HepG2 (cell line): ENCODE measurements around the gene SRSF4. TPM values are rescaled to one million over a fixed set of nuclear protein-coding genes. Genes with fewer than 3 reads are reported as not detected.

Experiments used
- ADNP ChIP-seq: sonication (generic); formaldehyde crosslinking; IDR thresholded peaks from 2 replicates; pipeline ENCODE4 v1.4.0; 2020; ENCODE audit warnings: missing genetic modification reagents
- ARID5B ChIP-seq: IDR thresholded peaks from 2 replicates; pipeline ENCODE4 v1.4.0; 2020; ENCODE audit warnings: mild to moderate bottlenecking, missing genetic modification reagents
- ATF6 ChIP-seq: sonication (generic); formaldehyde crosslinking; conservative IDR thresholded peaks from 2 replicates; pipeline ENCODE4 v1.4.0; 2020; ENCODE audit warnings: missing genetic modification reagents
- GABPA ChIP-seq, 2 experiments: IDR thresholded peaks; 2 replicates each; pipeline ENCODE4 v1.6.1; 2011 to 2016; ENCODE audit warnings: low read depth in 2 of 2, low read length in 1 of 2, missing biosample characterization in 1 of 2, missing genetic modification characterization in 1 of 2
- GTF3A ChIP-seq: sonication (generic); formaldehyde crosslinking; conservative IDR thresholded peaks from 2 replicates; pipeline ENCODE4 v1.4.0; 2020; ENCODE audit warnings: mild to moderate bottlenecking, missing genetic modification reagents
- REL ChIP-seq: sonication (generic); formaldehyde crosslinking; conservative IDR thresholded peaks from 2 replicates; pipeline ENCODE4 v1.8.0; 2022; ENCODE audit warnings: mild to moderate bottlenecking, missing genetic modification reagents, moderate library complexity
- SKI ChIP-seq: fragments of 450-650 bp; IDR thresholded peaks from one replicate; pipeline ENCODE4 v1.6.1; 2018; ENCODE audit warnings: mild to moderate bottlenecking; ENCODE audit not compliant: partially characterized antibody
- SMAD1 ChIP-seq: sonication (generic); formaldehyde crosslinking; IDR thresholded peaks from 2 replicates; pipeline ENCODE4 v1.4.0; 2020; ENCODE audit warnings: missing genetic modification reagents, low read depth, mild to moderate bottlenecking, borderline replicate concordance
- SPEN ChIP-seq: sonication (generic); formaldehyde crosslinking; IDR thresholded peaks from 2 replicates; pipeline ENCODE4 v1.5.1; 2020; ENCODE audit warnings: low read depth, mild to moderate bottlenecking, missing genetic modification reagents
- THAP8 ChIP-seq: sonication (generic); formaldehyde crosslinking; IDR thresholded peaks from 2 replicates; pipeline ENCODE4 v1.5.1; 2020; ENCODE audit warnings: missing genetic modification reagents, mild to moderate bottlenecking, borderline replicate concordance
- ZFP62 ChIP-seq: sonication (generic); formaldehyde crosslinking; IDR thresholded peaks from 2 replicates; pipeline ENCODE4 v1.4.0; 2020; ENCODE audit warnings: missing genetic modification reagents
- ZNF614 ChIP-seq: IDR thresholded peaks from 2 replicates; pipeline ENCODE4 v1.6.1; 2018; ENCODE audit warnings: missing biosample characterization, missing genetic modification reagents, inconsistent platforms, borderline replicate concordance
- ZNF691 ChIP-seq: sonication (generic); formaldehyde crosslinking; IDR thresholded peaks from 2 replicates; pipeline ENCODE4 v1.4.0; 2020; ENCODE audit warnings: missing genetic modification reagents, low read depth, mild to moderate bottlenecking, borderline replicate concordance
- ZNF747 ChIP-seq: sonication (generic); formaldehyde crosslinking; IDR thresholded peaks from 2 replicates; pipeline ENCODE4 v1.8.1; 2023; ENCODE audit warnings: missing genetic modification reagents, mild to moderate bottlenecking, borderline replicate concordance
- ZSCAN21 ChIP-seq: sonication (generic); formaldehyde crosslinking; IDR thresholded peaks from 2 replicates; pipeline ENCODE4 v1.8.0; 2022; ENCODE audit warnings: mild to moderate bottlenecking, missing genetic modification reagents, moderate library complexity, borderline replicate concordance
- polyA plus RNA-seq, 8 experiments: library from polyadenylated mRNA; depleted of rRNA in 3 of 8; stranded (reverse) in 7 of 8; unstranded in 1 of 8; fragments of >200 nt; fragmentation: Illumina TruSeq in 4 of 8; extraction: Trizol in 4 of 8; gene quantifications; 2 replicates each; pipeline versions ENCODE4 v1.2.1 to v1.2.3, GENCODE V29; 2011 to 2016; ENCODE audit warnings: low read depth in 4 of 8, missing spikeins in 1 of 8, mixed read lengths in 1 of 8; ENCODE audit not compliant: insufficient read depth in 1 of 8
- total RNA-seq, 5 experiments: library from RNA; depleted of rRNA; stranded (reverse); fragments of >200 nt; fragmentation: Illumina TruSeq; extraction: Trizol; gene quantifications; 2 replicates each; pipeline ENCODE4 v1.2.3, GENCODE V29; 2016; ENCODE audit warnings: low read depth in 1 of 5
- TF ChIP-seq, protein P1 (sequence below): IDR thresholded peaks from 2 replicates; pipeline ENCODE4 v1.6.1; 2016; ENCODE audit warnings: missing compliant biosample characterization, missing genetic modification reagents, borderline replicate concordance
- TF ChIP-seq, protein P2 (sequence below): sonication (generic); formaldehyde crosslinking; IDR thresholded peaks from 2 replicates; pipeline ENCODE4 v1.8.1; 2023; ENCODE audit warnings: mild to moderate bottlenecking, missing genetic modification reagents

The SRSF4 gene
- total and polyA plus RNA-seq, 2 of the 13 experiments (the other 11 are each of a cell fraction or from before 2014, with no cell fraction given) = 37.7 to 50.9 TPM

GRCh38 chr1:29181413-29182225 is at the start of gene SRSF4 (continued):
- TF ChIP-seq ADNP (CRISPR knock-in tag) (no peak), ZNF691 (CRISPR knock-in tag) (no peak), ZNF747 (CRISPR knock-in tag) (peak; percentile 70; the same call in 1 of the 2 replicates), ZFP62 (CRISPR knock-in tag) (no peak), SPEN (CRISPR knock-in tag) (peak; percentile 94), ATF6 (CRISPR knock-in tag) (no peak), SMAD1 (CRISPR knock-in tag) (peak; percentile 83; the same call in 1 of the 2 replicates), THAP8 (no peak; the same call in 1 of the 2 replicates), SKI (peak; percentile 40), GTF3A (0 out of 2 replicates have a peak, but pooled peaks have one; percentile 54), ARID5B (CRISPR knock-in tag) (peak; percentile 64; the same call in 1 of the 2 replicates), GABPA (IDR thresholded peaks at IDR 0.05; ENCODE audit: low read depth, low read length) (peak; percentile 74), GABPA (CRISPR knock-in tag; IDR thresholded peaks at IDR 0.05; ENCODE audit: low read depth) (peak; percentile 92), ZNF614 (CRISPR knock-in tag) (peak; percentile 77), REL (CRISPR knock-in tag) (no peak), ZSCAN21 (CRISPR knock-in tag) (peak; percentile 82; the same call in 1 of the 2 replicates)
- TF ChIP-seq, protein P1, sequence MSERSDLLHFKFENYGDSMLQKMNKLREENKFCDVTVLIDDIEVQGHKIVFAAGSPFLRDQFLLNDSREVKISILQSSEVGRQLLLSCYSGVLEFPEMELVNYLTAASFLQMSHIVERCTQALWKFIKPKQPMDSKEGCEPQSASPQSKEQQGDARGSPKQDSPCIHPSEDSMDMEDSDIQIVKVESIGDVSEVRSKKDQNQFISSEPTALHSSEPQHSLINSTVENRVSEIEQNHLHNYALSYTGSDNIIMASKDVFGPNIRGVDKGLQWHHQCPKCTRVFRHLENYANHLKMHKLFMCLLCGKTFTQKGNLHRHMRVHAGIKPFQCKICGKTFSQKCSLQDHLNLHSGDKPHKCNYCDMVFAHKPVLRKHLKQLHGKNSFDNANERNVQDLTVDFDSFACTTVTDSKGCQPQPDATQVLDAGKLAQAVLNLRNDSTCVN (CRISPR knock-in tag) = 0 out of 2 replicates have a peak, but pooled peaks have one; percentile 24
- TF ChIP-seq, protein P2, sequence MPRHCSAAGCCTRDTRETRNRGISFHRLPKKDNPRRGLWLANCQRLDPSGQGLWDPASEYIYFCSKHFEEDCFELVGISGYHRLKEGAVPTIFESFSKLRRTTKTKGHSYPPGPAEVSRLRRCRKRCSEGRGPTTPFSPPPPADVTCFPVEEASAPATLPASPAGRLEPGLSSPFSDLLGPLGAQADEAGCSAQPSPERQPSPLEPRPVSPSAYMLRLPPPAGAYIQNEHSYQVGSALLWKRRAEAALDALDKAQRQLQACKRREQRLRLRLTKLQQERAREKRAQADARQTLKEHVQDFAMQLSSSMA = peak; percentile 38; the same call in 1 of the 2 replicates
